AG09319 (cell line): ENCODE results near the gene ST6GAL1.
"Not testable (repeated sequence)": the region's sequence is repeated elsewhere in the genome, so short reads cannot be mapped to it uniquely, and the experiment has no call there.

Experiments
- DNase-seq: peaks from one replicate; pipeline ENCODE4 v3.0.0-alpha.2; 2010; ENCODE audit warnings: low read depth; ENCODE audit errors: extremely low read depth
- TF ChIP-seq, protein P1 (sequence below): IDR thresholded peaks from 2 replicates; pipeline ENCODE4 v1.5.1; 2011; ENCODE audit warnings: low read depth, mild to moderate bottlenecking, inconsistent platforms, low read length, moderate library complexity

Gene ST6GAL1

DNA sequence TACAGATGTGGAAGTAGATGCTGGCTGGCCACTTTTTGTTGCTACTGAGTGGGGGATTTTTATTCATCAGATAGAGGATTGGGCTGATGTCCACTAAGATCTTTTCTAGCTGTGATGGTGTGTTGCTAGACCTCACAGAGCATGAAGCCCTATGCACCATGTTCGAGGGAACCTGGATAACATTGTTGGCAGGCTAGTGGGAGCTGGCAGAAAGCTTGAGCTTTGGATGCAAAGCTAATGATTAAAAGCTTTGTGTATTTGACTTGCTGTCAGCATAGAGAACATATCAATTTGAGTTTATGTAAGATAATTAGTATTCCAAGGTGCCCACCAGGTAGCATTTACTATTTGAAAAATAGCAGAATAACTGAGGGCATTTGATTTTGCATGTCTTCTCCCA is 59.1 kb downstream of the ST6GAL1 start:
- no peak for DNase-seq
- TF ChIP-seq, protein P1, sequence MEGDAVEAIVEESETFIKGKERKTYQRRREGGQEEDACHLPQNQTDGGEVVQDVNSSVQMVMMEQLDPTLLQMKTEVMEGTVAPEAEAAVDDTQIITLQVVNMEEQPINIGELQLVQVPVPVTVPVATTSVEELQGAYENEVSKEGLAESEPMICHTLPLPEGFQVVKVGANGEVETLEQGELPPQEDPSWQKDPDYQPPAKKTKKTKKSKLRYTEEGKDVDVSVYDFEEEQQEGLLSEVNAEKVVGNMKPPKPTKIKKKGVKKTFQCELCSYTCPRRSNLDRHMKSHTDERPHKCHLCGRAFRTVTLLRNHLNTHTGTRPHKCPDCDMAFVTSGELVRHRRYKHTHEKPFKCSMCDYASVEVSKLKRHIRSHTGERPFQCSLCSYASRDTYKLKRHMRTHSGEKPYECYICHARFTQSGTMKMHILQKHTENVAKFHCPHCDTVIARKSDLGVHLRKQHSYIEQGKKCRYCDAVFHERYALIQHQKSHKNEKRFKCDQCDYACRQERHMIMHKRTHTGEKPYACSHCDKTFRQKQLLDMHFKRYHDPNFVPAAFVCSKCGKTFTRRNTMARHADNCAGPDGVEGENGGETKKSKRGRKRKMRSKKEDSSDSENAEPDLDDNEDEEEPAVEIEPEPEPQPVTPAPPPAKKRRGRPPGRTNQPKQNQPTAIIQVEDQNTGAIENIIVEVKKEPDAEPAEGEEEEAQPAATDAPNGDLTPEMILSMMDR, result no peak

DNA sequence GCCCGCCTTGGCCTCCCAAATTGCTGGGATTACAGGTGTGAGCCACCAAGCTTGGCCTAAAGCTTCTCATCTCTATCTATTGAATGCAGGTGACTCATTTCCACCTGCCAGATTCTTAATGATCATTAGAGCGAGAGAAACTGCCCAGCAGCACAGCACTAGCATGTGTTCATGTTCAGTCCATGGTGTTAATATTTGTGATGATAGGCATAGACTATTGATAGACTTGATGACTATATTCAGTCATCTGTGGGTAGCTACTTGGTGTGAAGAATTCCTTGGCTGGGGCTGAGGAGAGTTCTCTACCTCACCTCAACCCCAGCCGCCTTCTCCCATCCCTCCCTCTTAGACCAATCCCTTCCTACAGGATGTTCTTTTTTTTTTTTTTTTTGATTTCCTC is 60.0 kb downstream of the ST6GAL1 start:
- TF ChIP-seq, protein P1, result no peak

DNA sequence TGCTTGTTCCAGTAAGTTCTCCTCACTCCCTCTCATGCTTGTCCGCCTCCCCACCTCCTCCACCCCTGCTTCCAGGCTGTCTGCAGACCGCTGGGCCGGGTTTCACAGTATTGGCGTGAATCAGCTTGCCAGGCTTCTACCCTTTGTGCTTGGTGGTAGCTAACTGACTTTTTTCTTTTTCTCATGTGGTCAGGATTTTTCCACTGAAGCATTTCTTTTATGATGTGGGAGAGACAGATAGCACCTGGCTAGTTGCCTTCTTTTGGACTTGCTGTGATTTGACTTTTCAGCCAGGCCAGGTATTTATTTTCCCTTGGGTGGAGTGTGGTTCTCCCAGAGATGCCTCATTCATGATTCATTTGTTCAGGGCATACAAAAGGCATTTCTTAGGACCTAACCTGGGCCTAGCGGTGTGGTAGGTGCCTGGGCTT is 60.6 kb downstream of the ST6GAL1 start:
- TF ChIP-seq, protein P1, result no peak
- DNase-seq, result no peak

More for the DNA sequence above, 60.0 kb downstream of the ST6GAL1 start:
- no peak for DNase-seq

DNA sequence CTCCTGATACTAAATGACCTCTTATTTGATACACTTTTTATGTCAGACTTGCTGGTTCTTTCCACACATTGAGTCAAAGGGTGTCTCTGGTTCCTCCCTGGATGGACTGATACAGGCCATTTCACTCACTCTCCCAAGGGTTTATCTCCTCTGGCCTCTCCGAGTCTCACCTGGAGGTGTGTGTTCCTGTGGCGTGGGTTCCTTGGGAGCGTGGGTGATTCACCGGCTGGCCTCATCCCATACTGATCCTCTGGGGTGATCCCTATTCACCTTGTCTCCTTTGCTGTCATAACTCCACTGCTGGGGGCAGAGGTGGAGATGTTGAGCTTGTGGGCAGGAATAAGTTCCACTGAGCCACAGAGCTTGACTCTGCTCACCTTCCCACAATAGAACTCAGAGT is 61.1 kb downstream of the ST6GAL1 start:
- no peak for DNase-seq
- TF ChIP-seq, protein P1, result no peak

DNA sequence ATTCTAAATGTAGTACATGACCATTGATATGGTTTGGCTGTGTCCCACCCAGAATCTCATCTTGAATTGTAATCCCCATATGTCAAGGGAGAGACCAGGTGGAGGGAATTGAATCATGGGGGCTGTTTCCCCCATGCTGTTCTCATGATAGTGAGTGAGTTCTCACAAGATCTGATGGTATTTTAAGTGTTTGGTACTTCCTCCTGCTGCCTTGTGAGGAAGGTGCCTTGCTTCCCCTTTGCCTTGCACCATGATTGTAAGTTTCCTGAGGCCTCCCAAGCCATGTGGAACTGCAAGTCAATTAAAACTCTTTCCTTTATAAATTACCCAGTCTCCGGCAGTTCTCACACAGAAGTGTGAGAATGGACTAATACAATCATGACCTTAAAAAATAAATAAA is 61.8 kb downstream of the ST6GAL1 start:
- DNase-seq, result not testable (repeated sequence)

DNA sequence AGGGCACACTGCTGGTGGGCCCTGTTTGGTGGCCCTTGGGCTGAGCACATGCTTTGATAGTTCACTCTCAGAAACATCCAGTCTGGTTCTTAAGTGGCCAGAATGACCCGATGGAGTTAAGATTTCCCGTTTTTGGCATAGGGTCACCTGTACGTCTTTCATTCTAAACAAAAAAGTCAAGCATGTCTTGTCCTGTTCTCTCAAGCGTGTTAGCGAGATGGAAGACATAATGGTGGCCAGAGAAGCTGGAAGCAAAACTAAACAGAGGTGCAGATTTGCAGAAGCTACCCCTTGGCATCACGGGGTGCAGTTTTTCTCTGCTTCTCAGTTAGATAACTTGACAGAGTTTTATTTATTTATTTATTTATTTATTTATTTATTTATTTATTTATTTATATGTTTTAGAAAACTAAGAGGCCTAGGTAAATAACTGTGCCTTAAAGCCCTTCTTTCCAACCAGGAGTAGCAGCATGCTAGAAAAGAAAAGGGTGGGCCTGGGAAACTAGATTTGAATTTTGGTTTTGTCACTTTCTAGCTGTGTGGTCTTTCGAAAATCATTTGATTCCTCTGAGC is 63.0 kb downstream of the ST6GAL1 start:
- no peak for DNase-seq
- TF ChIP-seq, protein P1, result no peak

DNA sequence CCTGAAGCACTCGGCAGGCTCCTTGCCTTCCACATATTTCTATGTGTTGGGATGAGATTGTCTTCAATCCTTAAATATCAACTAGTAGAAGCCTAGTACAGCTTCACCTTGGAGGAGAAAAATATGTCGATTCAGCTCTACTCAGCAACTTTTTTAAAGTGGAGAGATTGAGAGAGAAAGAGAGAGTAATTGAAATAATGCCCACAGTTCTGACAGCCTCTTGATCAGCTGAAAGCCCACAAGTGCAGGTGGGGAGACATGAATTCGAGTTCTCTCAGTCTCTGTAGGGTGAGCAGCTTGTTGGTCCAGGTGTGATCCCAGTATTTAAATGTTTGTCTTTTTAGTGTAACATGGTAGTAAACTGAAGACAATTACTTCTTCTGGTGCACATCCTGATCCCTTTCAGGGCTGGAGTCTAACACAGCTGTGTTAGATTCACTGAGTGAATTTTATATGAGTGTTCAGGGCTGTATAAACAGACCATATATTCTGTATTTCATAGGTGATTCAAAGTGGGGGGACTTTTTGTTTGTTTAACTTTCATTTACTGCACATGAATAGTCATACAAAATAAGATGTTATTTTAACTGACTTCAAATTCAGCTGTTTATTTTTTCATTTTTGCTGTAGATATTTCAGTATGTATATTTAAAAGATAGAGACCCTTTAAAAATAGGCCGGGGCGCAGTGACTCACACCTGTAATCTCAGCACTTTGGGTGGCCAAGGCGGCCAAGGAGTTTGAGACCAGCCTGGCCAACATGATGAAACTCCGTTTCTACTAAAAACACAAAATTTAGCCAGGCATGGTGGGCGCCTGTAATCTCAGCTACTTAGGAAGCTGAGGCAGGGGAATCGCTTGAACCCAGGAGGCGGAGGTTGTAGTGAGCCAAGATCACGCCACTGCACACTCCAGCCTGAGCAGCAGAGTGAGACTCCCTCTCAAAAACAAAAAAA is 64.0 kb downstream of the ST6GAL1 start:
- TF ChIP-seq, protein P1, result no peak
- no peak for DNase-seq
